Cardiac muscle cell (in vitro differentiated cells and primary cell): ENCODE results near the gene XRCC5. TPM values are rescaled to one million over a fixed set of nuclear protein-coding genes. Genes with fewer than 3 reads are reported as not detected.

ENCODE experiments used
- DNase-seq, 2 donors: peaks; one replicate each; pipeline versions ENCODE4 v3.0.0 to v3.0.0-alpha.2; 2010 to 2017; ENCODE audit warnings: low read depth in 1 of 2, low spot score in 1 of 2
- H3K27ac ChIP-seq: fragments of 200-600 bp; sonication (generic); 2 replicates; pipeline ENCODE4 v1.5.1; 2016
- H3K27me3 ChIP-seq: fragments of 200-600 bp; sonication (generic); 2 replicates; pipeline ENCODE4 v1.6.0; 2016; ENCODE audit warnings: control low read depth
- H3K36me3 ChIP-seq: fragments of 200-600 bp; sonication (generic); 2 replicates; pipeline ENCODE4 v1.5.1; 2016; ENCODE audit warnings: control low read depth
- H3K4me1 ChIP-seq: fragments of 200-600 bp; sonication (generic); 2 replicates; pipeline ENCODE4 v1.8.1; 2017; ENCODE audit warnings: low read depth, mild to moderate bottlenecking, mixed run types
- H3K4me3 ChIP-seq: fragments of 200-600 bp; sonication (generic); 2 replicates; pipeline ENCODE4 v1.5.1; 2016; ENCODE audit warnings: mild to moderate bottlenecking
- H3K9me3 ChIP-seq: fragments of 200-600 bp; sonication (generic); 2 replicates; pipeline ENCODE4 v1.5.1; 2017; ENCODE audit warnings: low read depth, mild to moderate bottlenecking, control low read depth
- polyA plus RNA-seq: library from polyadenylated mRNA; unstranded; fragments of >200 nt; fragmentation: Nextera tagmentation; extraction: Ambion mirVana; gene quantifications from 2 replicates; pipeline ENCODE4 v1.2.1, GENCODE V29; 2016
- total RNA-seq: library from RNA; depleted of rRNA; stranded (reverse); fragments of >200 nt; gene quantifications from 2 replicates; pipeline ENCODE4 v1.2.3, GENCODE V29; 2016
- TF ChIP-seq, protein P1 (sequence below): IDR thresholded peaks from 2 replicates; pipeline ENCODE4 v1.5.1; 2012; ENCODE audit warnings: low read depth, mild to moderate bottlenecking, low read length

The XRCC5 gene
- total and polyA plus RNA-seq, 2 experiments from 2014 or later, result 150 to 241 TPM

DNA sequence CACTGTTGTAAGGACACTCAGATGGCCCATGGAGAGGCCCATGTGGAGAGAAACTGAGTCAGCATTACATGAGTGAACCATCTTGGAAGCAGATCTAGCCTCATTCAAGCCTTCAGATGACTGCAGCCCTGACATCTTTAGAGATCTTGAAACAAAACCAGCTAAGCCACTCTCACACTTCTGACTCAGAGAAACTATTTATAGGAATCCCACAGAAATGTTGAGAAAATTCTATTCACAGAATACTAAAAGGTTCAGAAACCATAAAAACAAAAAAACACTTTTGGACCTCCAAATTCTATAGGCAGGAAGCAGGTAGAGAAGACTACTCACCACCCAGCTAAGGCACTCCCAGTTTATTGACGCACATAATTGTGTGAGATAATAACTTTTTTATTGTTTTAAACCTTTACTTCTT is 18.8 kb upstream of the XRCC5 start:
- no peak for DNase-seq
- Histone ChIP-seq H3K27ac (no peak overlapping the region), H3K27me3 (no peaks in the 10 kb centered on the region), H3K9me3 (no peaks in the 10 kb centered on the region), H3K36me3 (no peaks in the 10 kb centered on the region), H3K4me3 (no peak overlapping the region), H3K4me1 (no peaks in the 10 kb centered on the region)
- TF ChIP-seq, protein P1, sequence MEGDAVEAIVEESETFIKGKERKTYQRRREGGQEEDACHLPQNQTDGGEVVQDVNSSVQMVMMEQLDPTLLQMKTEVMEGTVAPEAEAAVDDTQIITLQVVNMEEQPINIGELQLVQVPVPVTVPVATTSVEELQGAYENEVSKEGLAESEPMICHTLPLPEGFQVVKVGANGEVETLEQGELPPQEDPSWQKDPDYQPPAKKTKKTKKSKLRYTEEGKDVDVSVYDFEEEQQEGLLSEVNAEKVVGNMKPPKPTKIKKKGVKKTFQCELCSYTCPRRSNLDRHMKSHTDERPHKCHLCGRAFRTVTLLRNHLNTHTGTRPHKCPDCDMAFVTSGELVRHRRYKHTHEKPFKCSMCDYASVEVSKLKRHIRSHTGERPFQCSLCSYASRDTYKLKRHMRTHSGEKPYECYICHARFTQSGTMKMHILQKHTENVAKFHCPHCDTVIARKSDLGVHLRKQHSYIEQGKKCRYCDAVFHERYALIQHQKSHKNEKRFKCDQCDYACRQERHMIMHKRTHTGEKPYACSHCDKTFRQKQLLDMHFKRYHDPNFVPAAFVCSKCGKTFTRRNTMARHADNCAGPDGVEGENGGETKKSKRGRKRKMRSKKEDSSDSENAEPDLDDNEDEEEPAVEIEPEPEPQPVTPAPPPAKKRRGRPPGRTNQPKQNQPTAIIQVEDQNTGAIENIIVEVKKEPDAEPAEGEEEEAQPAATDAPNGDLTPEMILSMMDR, result no peak

DNA sequence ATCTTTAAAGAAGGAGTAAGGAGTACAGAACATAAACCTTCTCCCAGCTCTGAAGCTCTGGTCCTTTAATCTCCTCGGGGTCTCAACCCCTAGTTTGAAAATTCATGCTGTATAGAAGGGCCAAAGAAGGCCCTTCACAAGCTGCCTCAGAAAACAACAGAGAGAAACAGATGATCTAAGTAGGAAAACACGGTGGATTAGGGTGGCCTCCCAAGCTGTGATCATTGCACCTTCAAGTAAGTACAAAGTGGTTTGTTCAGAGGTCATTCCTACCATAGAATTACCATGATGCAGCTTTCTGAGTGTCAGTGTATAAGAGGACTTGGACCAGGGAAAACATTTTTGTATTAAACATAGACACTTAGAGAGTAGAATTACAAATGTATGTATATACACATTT is 16.5 kb upstream of the XRCC5 start:
- Histone ChIP-seq H3K36me3 (no peaks in the 10 kb centered on the region), H3K27ac (no peak overlapping the region), H3K4me3 (no peak overlapping the region), H3K9me3 (no peaks in the 10 kb centered on the region), H3K4me1 (no peaks in the 10 kb centered on the region), H3K27me3 (no peaks in the 10 kb centered on the region)
- DNase-seq, result no peak
- TF ChIP-seq, protein P1, result no peak

DNA sequence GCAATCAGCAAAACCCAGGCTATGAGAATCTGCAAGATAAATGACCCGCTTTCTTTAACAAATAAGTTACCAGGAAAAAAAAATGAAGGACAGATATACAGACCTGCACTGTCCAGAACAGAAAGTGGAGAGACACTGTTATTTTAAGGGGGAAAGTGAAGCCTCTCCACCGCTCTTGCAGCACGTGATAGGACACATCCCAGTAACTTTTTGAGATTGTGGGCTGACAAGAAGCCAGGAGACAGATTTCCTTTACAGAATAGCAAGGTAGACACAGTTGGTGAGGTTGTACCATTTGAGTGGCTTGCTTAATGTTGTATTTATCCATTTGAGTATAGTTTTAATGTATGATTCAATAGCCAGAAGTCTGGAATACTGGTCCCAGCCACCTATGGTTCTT is 14.4 kb upstream of the XRCC5 start:
- no peak for DNase-seq
- Histone ChIP-seq H3K27me3 (no peaks in the 10 kb centered on the region), H3K9me3 (no peaks in the 10 kb centered on the region), H3K36me3 (no peaks in the 10 kb centered on the region), H3K27ac (no peak overlapping the region), H3K4me3 (no peak overlapping the region), H3K4me1 (no peaks in the 10 kb centered on the region)
- TF ChIP-seq, protein P1, result no peak

DNA sequence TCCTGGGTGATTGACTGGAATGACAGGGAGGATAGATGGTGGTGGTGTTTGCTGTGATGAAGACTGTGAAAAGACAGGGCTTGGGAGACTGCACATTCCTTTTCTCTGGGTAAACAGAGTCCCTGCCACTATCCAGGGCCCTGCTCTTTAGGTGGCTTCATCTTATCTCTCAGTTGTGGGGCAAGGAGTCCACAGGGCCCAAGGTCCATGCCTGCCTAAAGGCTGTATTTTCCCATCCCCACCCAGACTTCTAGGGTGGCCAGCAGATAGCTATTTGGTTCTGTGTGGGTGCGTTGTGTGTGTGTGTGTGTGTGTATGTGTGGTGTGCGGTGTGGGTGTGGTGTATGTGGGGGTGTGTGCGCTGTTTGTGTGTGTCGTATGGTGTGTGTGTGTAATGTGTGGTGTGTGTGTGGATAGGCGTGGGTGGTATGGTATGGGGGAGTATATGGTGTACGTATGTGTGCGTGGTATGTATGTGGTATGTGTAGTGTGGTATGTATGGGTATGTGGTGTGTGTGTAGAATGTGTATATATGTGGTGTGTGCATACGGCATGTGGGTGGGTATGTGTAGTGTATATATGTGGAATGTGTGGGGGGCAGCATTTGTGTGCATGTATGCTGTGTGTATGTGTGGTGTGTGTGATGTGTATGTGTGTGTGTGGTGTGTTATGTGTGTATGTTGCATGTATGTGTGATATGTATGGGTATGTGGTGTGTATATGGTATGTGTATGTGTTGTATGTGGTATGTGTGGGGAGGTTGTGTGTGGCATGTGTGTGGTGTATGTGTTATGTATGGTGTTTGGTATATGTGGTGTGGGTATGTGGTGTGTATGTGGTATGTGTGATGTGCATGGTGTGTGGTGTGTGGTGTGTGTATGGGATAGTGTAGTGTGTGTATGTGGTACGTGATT is 10.5 kb upstream of the XRCC5 start:
- Histone ChIP-seq H3K27ac (no peak overlapping the region), H3K36me3 (no peaks in the 10 kb centered on the region), H3K4me1 (no peaks in the 10 kb centered on the region), H3K27me3 (no peaks in the 10 kb centered on the region), H3K9me3 (no peaks in the 10 kb centered on the region), H3K4me3 (no peak overlapping the region)
- TF ChIP-seq, protein P1, result no peak
- no peak for DNase-seq

DNA sequence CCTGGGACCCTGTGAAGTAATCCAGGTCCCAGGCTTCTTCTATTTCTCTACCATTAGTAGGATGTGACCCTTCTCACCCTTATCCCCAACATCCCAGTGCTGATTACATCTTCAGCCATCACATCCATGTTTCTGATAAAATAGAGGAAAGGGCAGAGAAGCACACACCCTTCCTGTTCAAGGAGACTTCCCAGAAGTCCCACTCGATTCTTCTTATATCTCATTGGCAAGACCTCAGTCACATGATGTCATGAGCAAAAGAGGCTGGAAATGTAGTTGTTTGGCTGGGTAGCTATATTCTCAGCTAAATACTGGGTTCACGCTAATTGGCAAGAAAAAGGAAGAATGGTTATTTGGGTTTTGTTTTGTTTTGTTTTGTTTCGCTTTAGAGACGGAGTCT is 8.0 kb upstream of the XRCC5 start:
- TF ChIP-seq, protein P1, result no peak
- H3K4me1 ChIP-seq, result no peaks in the 10 kb centered on the region
- H3K36me3 ChIP-seq, result no peaks in the 10 kb centered on the region
- H3K4me3 ChIP-seq, result no peak overlapping the region
- H3K9me3 ChIP-seq, result no peaks in the 10 kb centered on the region
- no peak for DNase-seq
- no peak overlapping the region for H3K27ac ChIP-seq
- no peaks in the 10 kb centered on the region for H3K27me3 ChIP-seq
